Activated effector memory CD4-positive, alpha-beta T cell treated with Interleukin-2 at 50 U/mL for 16 hours (primary cell): Measurements from ENCODE around the gene PARD6G.
A peak's percentile ranks its signal among the peaks of the same experiment; 100 is the strongest.
"Not testable (repeated sequence)": the region's sequence is repeated elsewhere in the genome, so short reads cannot be mapped to it uniquely, and the experiment has no call there.

Experiments used
- DNase-seq: peaks from one replicate; pipeline ENCODE4 v3.0.0-alpha.2; 2020

The PARD6G gene

DNA sequence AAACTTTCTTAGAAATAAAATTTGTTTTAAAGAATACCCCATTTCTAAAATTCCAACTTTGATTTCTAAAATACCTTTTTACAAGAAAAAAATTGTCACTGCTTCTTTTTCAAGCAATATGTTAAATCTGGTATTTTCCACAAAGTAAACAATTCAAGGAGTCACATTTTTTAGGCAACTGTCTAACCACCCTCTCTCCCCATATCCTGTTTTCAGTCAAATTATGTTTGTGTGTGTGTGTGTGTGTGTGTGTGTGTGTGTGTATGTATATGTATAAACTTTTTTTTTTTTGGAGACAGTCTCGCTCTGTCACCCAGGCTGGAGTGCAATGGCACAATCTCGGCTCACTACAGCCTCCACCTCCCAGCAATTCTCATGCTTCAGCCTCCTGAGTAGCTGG, 79.0 kb downstream of the PARD6G start:
- no peak for DNase-seq

DNA sequence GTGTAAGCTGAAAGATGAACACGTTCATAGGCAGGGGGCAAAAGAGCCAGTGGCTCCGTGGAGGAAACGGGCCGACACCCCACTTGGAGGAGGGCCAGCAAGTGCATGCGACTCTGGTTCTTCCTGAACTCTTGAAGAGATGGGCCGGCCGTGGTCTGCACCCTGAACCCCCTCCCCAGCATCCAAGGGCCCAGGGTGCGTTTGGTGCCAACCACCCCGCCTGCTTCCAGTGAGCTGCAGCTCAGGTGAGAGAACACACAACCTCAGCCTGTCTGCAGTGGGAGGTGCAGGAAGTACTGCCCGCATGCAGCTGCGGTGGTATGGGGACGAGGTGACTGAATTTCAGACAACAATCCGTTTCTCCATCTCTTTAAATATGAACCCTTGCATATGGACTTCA, 79.4 kb downstream of the PARD6G start:
- no peak for DNase-seq

DNA sequence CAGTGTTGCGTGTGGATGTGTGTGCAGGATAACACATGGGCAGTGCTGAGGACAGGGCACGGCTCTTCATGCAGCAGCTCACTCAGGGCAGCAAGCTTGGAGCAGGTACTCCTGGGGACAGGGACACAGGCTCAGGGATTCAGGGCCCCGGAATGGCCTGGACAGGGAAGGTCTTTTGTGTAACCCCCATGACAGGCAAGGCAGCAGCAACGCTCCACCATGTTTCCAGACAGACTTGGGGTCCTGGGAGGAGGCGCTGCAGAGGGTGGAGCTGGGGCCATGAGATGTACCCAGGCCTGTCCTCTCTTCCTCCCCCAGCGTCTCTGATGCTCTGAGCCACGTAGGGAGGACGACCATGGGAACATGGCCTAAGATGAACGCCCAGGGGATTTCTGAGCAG, 80.0 kb downstream of the PARD6G start:
- DNase-seq = no peak

DNA sequence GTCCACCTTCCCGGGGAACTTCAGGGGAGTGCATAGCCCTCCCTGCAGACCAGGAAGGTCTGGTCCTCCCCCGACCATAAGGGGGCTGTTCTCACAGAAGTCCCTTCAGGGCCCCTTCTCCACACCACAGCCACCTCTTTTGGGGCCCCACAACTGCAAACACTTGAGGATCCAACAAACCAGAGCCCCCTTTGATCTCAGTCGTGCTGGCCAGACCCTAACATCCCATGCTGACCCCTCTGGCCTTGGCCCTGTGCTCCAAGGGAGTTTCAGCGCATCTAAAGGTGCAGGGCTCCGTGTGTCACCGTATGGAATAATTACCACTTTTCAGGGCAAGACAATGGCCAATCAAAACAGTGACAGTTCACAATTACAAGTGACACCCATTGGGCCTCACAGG, 80.6 kb downstream of the PARD6G start:
- no peak for DNase-seq

DNA sequence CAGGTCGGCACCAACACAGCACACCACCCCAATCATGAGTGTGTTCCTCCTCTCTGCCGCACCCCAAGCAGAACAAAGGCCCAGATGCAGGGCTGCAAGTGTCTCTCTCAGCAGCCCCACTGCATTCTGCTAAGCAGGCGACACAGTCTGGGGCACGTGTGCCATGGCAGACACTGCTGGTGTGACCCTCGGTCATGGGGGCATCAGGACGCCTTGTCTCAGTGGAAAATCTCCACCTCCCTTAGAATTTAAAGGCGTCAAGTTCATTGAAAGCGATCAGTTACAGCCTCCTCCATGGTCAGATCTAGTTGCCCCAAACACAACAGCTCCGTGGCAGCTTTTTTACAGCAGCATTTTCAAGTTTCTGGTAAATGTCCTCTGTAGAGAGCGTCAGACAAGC, 81.1 kb downstream of the PARD6G start:
- no peak for DNase-seq

DNA sequence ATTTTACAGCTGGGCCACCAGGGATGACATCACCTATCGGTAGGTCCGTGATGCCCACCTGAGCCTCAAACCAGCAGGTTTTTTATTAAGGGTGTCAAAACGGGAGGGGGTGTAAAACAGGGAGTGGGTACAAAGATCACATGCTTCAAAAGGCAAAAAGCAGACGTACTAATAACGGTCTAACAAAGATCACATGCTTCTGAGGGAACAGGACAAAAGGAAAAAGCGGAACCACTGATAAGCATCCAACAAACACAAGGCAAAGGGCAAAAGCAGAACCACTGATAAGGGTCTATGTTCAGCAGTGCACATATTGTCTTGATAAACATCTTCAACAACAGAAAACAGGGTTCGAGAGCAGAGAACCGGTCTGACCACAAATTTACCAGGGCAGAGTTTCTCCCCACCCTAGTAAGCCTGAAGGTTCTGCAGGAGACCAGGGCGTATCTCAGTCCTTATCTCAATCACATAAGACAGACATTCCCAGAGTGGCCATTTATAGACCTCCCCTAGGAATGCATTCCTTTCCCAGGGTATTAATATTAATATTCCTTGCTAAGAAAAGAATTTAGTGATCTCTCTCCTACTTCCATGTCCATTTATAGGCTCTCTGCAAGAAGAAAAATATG, 82.5 kb downstream of the PARD6G start:
- DNase-seq = not testable (repeated sequence)

DNA sequence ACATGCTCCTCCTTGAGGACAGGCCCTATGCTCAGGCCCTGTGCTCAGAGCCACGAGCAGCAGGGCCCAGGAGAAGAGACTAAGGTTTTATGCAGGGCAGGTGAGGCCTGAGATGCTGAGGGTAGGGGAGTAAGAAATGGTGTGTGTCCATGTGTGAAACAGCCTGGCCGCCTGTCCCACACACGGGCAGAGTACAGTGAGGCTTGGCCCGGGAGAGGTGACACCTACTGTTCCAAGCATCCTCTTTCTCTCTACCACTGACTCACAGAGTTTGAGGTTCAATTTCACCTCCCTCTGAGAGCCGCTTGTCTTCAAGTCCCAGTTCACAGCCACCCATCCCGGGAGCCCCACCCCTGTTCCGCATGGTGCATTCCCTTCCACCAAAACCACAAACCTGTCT, 84.1 kb downstream of the PARD6G start:
- no peak for DNase-seq

DNA sequence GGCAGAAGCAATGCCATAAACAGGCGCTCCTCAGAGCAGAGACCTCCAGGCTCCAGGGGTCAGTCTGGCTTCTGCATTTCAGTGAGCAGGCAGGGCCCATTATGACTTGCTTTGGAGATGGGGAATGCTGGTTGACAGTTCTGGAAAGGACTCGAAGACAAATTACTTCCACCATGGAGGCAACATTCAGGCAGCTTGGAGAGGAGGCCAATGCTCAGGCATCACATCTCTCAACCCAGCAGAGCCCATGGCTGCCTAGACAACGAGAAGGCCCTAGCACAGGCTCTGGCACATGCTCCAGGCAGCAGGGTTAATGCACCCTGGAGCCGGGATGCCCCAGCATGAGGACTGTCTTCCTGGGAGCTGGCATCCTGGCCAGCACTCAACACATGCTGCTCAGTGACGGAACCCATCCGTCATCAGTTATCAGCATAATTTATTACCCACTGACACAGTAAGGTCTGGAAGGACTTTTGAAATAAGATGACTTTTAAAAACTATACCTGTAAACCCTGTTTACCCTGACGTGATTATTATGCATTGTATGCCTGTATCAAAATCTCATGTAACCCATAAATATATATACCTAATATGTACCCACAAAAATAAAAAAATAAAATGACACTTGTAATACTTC, 85.4 kb downstream of the PARD6G start:
- DNase-seq = no peak

DNA sequence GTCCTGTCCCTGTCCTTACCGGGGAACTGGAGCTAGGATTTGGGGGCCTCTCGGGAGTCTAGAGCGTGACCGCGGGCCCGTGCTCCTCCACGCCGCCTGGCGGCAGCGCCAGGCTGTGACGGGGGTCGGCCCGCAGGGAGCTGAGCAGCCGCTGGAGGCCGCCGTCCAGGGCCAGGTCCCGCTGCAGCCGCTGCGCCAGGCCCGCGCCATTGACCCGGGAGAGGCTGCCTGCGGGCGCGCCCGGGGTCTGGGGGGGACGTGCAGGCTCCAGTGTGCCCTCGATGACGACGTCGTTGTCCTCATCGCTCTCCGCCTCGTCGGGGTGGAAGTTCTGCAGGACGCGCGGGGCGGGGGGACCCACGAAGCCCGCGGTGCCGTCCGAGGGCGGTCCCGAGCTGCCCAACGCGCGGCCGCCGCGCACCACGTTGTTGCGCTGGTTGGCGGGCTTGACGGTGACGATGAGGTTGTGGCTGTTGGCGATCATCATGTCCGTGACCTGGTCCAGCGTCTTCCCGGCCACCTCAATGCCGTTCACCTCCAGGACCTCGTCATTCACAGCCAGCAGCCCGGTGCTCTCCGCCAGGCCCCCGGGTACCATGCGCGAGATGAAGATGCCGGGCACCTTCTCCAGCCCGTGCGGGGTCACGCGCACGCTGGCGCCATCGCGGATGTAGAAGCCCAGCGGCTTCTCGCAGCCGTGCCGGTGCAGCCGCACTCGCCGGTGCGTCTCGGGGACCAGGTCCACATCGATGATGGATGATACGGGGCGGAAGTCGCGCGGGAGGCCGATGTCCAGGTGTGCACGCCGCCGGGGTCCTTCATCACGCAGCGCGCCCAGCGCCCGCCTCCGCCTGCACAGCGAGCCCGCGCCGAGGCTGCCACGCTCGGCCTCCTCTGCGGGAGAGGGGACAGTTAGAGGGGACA, 87.3 kb downstream of the PARD6G start:
- peak; percentile 20 for DNase-seq

DNA sequence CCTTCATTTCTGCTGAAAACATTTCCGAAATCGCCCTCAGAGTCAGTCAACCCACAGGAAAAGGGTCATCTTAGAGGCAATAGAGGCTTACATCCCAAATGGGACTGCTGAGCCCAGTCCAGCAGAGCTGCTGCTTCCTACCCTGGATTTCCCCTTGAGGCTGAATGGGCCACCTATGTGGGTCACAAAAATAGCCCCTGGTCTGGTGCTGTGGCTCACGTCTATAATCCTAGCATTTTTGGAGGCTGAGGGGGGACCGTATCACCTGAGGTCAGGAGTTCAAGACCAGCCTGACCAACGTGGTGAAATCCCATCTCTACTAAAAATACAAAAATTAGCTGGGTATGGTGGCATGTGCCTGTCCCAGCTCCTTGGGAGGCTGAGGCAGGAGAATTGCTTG, 88.9 kb downstream of the PARD6G start:
- DNase-seq = no peak

DNA sequence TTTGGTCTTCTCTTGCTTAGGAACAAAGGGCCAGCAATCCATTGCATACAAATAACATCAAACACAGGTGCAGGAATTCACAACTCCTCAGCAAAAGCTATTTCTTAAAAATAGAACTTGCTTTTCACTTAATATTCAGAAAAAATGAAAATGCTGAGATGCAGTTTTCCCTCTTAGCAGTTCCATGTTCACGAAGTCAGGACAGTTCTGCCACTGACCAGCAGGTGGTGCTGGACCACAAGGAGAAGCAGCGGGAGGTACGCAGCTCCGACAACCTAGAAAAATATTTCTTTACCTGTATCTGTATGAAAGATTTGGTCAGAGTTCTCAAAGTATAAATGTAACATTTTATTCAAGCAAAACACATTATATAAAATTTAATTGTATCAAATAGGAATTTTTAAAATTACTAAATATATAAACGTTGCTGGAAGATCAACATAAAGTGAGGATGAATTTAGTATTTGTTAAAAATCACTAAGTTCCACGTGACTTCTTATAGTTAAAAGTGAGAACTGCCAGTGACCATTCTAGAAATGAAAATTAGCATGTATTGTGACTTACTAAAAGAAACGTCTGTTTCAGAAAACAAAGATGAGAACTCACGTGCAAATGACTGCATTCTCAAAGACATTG, 89.5 kb downstream of the PARD6G start:
- DNase-seq = peak; percentile 55

DNA sequence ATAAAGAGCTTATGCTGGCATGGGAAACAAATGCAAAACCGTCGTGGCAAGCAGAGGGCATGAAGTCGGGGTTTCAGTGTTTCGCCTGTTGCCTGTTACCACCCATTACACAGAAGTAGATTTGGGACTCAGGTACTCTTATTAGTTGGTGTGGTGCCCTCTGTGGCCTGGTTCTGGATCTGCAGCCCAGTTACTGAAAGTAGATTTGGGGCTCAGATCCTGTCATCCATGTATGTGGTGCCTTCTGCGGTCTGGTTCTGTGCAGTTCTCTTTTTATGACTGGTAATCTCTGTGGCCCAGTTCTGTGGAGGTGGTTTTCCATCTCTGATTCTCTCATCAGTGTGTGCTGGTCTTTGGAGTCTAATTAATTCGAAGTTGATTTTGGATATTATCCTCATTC, 93.0 kb downstream of the PARD6G start:
- peak; percentile 10 for DNase-seq

DNA sequence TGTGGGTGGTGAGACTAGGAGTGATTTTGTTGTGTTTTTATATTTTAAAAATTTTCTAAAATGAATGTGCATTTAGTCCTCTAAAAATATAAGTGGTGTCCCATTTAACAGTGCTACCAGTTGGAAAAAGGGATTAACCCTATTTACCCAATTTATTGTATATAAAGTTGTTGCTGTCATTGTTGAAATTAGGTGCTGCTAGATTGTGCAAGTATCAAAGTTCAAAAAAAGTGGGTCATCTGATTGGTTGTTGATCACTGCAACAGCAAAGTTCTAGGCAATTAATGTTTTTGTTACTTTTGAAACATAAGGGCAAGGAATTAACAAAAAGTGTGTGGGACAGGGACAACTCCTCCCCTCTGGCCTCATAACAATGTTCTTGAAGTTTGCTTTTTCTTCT, 97.6 kb downstream of the PARD6G start:
- no peak for DNase-seq

DNA sequence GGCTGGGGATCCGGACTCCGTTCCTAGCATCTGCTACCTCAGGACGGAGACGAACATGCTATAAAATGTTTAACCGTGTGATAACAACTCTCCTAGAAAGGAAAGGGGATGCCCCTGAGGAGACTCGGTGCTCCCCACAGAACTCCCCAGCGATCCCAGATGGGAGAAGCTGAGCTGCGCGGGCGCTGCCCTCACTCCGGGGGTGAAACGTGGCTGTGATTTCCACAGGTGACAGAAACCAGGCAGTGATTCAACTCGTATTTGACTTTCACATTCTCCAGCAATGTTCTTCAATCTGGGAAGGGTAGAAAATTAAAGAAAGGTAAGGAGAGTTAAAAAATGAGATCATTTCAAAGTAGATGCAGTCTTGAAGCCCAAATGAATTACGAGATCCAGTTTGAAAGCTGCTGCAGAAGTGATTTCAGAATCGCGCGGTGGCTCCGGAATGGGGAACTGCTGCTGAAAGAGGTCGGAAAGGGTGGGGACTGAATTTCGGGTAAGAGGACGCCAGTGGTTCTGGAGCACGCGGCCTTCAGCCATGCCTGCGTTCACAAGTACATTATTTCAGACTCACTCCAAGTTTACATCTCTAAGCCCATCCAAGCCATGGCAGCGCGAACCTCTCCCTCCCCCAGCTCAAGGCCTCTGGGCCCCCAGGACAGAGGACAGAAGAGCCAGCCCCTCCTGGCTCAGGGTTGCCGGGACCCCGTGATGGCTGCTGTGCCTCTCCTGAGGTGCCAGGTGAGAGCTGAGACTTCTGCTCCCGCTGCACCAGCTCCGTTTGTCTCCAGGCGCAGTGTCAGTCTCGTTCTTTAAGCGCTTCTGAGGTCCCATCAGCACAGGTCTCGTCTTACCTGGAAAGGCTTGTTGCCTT, 98.8 kb downstream of the PARD6G start:
- no peak for DNase-seq

DNA sequence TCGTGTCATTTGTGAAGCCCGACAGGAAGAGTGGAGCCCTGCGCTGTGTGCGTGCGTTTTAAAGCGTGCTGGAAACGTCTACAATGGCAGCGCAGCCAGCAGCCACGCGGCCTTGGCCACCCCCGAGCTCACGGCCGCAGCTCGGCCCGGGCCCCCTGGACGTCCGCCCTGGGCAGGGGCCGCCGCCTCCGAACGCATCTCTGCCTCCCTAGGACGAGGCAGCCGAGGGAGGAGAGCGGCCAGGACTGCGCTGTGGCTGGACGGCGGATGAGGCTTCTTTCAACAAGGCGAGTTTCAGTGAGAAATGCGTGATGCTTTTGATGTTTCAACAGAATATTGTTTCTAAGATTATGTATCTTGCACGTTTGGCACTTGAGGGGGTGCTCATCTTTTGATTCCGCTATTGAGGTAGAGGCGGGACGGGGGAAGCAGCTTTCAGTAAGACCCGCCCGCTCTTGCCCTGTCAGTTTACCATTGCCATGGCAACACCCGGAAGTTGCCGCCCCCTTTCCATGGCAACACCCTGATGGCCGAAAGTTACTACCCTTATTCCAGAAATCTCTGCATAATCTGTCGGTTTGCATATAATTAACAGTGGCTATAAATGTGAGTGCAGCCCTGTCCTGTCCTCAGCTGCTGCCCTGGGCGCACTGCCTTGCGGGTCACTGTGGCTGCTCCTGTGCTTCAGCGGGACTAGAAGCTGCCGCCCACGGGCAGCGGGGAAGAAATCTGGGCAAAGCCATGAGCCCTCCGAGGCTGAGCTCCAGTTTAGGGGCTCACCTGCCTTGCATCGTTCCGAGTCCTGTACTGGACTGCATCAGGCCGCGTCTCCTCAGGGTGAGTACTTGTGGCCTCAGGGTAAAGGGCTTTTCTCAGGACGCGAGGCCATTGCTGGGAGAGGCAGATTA, 99.6 kb downstream of the PARD6G start:
- peak; percentile 67 for DNase-seq

DNA sequence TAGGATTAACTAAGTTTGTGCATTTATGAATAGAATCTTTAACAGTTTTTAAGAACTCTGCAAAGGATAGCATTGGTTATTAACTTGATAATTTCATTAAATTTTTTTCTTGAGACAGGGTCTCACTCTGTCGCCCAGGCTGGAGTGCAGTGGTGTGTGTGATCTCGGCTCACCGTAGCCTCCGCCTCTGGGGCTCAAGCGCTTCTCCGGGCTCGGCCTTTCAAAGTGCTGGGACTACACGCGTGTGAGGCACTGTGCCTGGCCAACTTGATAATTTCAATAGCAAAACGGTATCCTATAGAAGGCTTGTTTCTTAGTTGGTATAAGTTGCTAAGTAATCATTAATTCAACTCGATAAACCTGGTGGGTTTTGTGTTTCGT, 100.3 kb downstream of the PARD6G start:
- no peak for DNase-seq

DNA sequence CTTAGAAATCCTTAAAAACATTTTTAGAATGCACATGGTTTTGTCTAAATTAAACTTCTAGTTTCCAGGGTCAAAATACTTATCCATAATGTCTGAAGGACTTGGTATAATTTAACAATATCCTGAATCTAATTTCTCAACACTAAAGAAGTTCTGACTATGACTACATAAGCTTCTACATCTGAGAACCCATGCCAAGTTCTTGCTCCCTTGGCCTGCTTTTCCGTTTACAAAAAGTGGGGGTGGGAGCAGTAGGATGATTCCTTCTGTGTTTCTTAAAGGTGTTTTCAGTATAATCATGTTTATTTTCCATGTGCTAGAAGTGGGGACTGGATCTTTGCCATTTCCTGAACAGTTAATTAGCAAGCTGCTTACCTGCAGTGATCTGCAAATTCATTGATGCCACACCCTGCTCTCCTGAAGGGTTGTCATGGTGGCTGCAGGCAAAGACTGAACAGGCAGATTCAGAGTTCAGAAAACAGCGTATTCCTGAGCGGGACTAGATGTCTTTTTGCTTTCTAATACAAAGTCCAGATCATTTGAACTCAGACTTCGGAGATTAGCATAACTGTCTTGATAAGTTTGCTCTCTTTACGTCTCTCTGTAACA, 102.0 kb downstream of the PARD6G start:
- no peak for DNase-seq

DNA sequence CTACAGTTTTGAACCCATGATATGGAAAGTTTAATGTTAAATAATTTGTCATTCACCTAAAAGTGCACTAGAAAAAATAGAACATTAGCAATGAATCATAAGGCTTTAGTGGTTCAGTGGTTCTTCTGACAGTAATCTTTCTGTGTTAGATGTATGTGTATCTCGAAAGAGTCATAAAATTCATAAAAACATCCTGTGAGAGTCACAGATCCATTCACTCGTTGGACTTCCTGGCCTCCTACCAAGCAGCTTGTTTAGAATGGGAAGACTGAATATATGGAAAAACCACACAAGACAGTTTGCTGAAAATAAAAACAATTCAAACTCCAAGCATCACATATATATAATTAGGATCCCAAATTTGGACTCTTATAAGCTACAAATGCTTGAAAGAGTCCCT, 103.4 kb downstream of the PARD6G start:
- DNase-seq = no peak

DNA sequence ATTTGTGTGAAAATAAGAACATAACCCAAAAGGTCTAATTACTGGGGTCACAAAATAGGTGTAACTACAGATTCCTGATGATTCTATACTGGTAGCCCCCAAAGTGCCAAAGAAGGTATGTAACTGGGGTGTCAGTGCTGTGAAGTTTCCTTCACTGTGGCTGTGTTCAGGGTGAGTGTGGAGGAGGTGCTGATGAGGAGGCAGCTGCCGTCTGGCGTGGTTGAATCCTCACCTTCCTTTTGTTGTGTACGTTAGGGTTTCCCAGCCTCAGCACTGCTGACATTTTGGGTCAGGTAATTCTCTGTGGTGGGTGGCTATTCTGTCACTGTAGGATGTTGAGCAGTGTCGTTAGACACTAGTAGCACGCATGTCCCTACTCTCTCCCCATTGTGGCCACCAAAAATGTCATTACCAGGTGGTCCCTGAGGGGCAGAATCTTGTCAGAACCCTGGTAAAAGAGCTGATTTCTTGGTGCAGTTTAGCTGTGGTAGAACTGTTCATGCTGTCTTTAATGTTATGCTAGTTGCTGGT, 106.8 kb downstream of the PARD6G start:
- DNase-seq = no peak

DNA sequence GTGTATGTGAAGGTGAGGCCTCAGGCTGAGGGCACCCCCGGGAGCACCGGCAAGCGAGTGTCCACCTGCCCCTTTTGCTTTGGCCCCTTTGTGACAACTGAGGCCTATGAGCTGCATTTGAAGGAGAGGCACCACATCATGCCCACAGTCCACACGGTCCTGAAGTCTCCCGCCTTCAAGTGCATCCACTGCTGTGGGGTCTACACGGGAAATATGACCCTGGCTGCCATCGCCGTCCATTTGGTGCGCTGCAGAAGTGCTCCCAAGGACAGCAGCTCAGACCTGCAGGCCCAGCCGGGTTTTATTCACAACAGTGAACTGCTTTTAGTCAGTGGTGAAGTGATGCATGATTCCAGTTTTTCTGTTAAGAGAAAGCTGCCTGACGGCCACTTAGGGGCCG, 109.3 kb downstream of the PARD6G start:
- no peak for DNase-seq

DNA sequence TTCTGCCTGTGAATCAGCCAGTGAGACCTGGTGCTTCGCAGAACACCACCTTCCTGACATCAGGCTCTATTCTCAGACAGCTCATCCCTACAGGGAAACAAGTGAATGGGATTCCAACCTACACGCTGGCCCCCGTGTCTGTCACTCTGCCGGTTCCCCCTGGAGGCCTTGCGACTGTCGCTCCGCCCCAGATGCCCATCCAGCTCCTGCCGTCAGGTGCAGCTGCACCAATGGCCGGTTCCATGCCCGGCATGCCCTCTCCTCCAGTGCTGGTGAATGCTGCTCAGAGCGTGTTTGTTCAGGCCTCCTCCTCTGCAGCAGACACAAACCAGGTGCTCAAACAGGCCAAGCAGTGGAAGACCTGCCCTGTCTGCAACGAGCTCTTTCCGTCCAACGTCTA, 110.2 kb downstream of the PARD6G start:
- no peak for DNase-seq
